Left hindlimb (tissue), 1 donor: ENCODE data around the gene KCNG3.
"Not testable (repeated sequence)": the region's sequence is repeated elsewhere in the genome, so short reads cannot be mapped to it uniquely, and the experiment has no call there.

ENCODE experiments used
- DNase-seq: peaks from one replicate; pipeline ENCODE4 v3.0.0-alpha.2; 2018

Gene KCNG3

GRCh38 chr2:42425697-42426096 is 68.1 kb downstream of the KCNG3 start:
- DNase-seq = no peak

- DNase-seq = no peak
Observed at GRCh38 chr2:42424033-42424432, 69.7 kb downstream of the KCNG3 start.

- no peak for DNase-seq
Observed at GRCh38 chr2:42421601-42422239, 72.1 kb downstream of the KCNG3 start.

GRCh38 chr2:42421157-42421485 is 72.7 kb downstream of the KCNG3 start:
- no peak for DNase-seq

- DNase-seq = no peak
Observed at GRCh38 chr2:42414648-42415047, 79.1 kb downstream of the KCNG3 start.

GRCh38 chr2:42414158-42414557 is 79.6 kb downstream of the KCNG3 start:
- DNase-seq = no peak

DNA sequence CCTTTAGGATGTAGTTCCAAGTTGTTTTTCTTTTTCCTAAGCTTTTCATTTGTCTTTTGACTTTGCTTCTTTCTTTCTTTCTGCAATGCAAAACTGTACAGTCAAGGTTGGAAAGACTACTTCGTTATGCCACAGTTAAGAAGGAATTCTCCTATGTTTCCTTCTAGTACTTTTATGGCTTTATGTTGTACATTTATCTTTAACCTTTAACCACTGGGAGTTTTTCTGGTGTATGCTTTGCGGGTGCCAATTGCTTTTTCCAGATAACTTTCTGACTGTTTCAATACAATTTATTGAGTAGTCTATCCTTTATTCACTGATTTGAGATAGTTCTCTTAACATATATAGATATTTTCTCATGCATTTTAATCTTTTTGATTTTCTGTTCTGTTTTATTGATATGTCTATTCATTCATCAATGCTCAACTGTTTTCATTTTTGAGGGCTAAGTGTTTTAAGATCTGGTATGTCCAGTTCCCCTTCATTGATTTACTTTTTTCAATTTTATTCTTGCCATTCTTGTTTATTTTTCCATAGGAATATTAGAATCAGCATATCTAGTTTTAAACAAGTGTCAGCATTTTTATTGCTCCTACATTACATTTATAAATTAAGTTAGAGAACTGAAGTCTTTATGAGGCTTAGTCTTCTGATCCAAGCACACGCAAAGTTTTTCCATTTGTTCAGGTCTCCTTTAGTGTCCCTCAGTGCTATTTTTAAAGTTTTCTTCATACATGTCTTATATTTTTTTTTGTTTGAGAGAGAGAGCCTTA is 82.9 kb downstream of the KCNG3 start:
- no peak for DNase-seq

GRCh38 chr2:42408009-42408408 is 85.8 kb downstream of the KCNG3 start:
- no peak for DNase-seq

DNA sequence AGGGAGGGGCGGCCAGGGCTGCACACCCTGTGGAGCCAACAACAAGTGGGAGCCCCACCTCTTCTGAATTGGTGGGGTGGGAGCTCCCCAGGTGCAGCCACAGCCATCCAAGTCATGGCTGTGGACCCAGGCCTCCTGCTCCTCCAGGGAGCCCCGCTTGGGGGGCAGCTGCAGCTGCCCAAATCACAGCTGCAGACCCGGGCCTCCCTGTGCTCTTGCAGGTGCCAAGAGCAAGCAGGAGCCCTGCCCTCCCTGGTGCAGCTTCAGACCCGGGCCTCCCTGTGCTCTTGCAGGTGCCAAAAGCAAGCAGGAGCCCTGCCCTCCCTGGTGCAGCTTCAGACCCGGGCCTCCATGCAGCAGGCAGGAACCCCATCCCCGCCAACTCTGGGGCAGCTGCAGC is 86.3 kb downstream of the KCNG3 start:
- DNase-seq = no peak

DNA sequence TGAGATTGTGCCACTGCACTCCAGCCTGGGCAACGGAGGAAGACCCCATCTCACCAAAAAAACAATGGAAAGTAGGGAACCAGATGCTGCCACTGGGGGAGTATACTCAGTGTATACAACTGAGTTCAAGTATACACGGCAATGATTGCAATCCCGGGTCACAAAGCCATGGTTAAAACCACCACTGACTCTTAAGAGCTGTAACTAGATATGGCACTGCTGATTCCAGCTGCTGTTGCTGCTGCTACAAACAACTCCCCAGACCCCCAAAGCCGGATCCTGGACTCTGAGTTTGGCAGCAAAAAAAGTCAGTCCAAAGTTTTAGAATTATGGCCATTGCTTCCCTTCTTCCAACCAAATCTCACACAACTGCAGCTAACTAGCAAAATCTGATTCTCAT is 89.1 kb downstream of the KCNG3 start:
- no peak for DNase-seq

DNA sequence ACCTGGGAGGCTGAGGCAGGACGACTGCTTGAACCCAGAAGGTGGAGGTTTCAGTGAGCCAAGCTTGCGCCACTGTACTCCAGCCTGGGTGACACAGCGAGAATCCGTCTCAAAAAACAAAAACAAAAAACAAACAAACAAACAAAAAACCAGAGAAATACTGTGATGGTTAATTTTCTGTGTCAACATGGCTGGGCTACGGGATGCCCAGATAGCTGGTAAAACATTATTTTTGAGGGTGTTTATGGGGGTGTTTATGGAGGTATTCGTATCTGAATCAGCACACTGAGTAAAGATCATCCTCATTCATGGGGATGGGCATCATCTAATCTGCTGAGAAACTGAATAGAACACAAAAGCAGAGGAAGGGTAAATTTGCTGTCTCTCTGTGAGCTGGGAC is 92.0 kb downstream of the KCNG3 start:
- DNase-seq = no peak

GRCh38 chr2:42398052-42398451 is 95.7 kb downstream of the KCNG3 start:
- DNase-seq = not testable (repeated sequence)

GRCh38 chr2:42393320-42393719 is 100.5 kb downstream of the KCNG3 start:
- DNase-seq = not testable (repeated sequence)

DNA sequence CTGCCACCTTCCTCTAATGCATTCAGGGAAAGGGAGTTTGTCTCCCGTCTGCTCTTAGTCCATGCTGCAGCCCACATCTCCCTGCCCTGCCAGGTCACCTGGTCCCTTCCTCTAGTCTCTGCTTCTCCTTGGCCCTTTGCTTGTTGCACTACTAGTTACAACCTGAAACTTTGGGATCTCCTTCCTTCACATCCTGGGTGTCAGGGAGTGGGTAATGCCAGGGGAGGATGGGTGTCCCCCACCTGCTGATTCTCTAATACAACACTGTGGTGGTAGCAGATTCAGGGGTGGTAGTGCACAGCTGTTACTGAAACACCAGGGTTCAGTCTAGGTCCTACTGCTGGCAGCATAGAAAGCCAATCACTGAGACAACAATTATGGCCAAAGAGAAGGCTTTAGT is 101.6 kb downstream of the KCNG3 start:
- no peak for DNase-seq
